IPS DF 6.9 (cell line): ENCODE measurements around the gene HOMER1.
"Not testable (repeated sequence)": the region's sequence is repeated elsewhere in the genome, so short reads cannot be mapped to it uniquely, and the experiment has no call there.

Experiments
- DNase-seq: peaks from one replicate; pipeline ENCODE4 v3.0.0-alpha.2; 2013; ENCODE audit warnings: low read depth, low spot score
- H3K27ac ChIP-seq: one replicate; pipeline ENCODE4 v1.5.1; 2013; ENCODE audit warnings: low read length, control low read depth
- H3K27me3 ChIP-seq: 2 replicates; pipeline ENCODE4 v1.6.1; 2013; ENCODE audit warnings: mild to moderate bottlenecking, low read length; ENCODE audit not compliant: control insufficient read depth, insufficient read depth
- H3K36me3 ChIP-seq: 2 replicates; pipeline ENCODE4 v1.6.1; 2013; ENCODE audit warnings: low read length; ENCODE audit not compliant: control insufficient read depth, insufficient read depth
- H3K4me1 ChIP-seq: 2 replicates; pipeline ENCODE4 v1.6.1; 2013; ENCODE audit warnings: low read length; ENCODE audit not compliant: control insufficient read depth, insufficient read depth
- H3K4me3 ChIP-seq: 2 replicates; pipeline ENCODE4 v1.5.1; 2013; ENCODE audit warnings: mild to moderate bottlenecking, low read length
- H3K9me3 ChIP-seq: 2 replicates; pipeline ENCODE4 v1.6.1; 2013; ENCODE audit warnings: low read length, inconsistent platforms; ENCODE audit not compliant: control insufficient read depth, insufficient read depth
- WGBS: extraction: QIAGEN DNeasy Blood & Tissue Kit; methylation state at CpG from one replicate; pipeline ENCODE4 v1.1.7; 2013; ENCODE audit warnings: mixed read lengths, missing lambda C conversion rate; ENCODE audit not compliant: insufficient read length, insufficient coverage; 5-methylcytosine and 5-hydroxymethylcytosine counted together

HOMER1 gene

DNA sequence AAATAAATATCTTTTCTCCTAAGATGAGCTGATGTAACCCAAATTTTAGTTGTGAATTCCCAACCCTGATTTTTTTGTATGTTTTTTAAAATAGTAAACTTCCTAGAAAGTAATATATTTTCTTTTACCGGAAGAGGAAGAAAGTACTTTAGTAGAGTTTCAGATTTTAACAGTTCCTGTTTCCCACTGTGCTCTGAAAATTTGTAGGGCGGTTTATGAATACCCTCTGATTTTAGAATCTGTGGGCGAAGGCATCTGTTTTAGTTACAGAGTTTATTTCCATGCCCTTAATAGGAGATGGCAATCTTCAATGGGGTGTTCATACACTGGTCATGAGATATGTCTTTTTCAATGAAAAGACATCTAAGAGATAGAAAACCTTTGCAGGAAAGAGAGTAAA, 3.7 kb upstream of the HOMER1 start:
- DNase-seq, result no peak
- Histone ChIP-seq H3K4me1 (no peaks in the 10 kb centered on the region), H3K9me3 (no peaks in the 10 kb centered on the region), H3K4me3 (no peak overlapping the region), H3K36me3 (no peaks in the 10 kb centered on the region), H3K27me3 (no peaks in the 10 kb centered on the region), H3K27ac (no peak overlapping the region)
- no CpG with 5 or more reads among the region's 3 CpGs for WGBS

DNA sequence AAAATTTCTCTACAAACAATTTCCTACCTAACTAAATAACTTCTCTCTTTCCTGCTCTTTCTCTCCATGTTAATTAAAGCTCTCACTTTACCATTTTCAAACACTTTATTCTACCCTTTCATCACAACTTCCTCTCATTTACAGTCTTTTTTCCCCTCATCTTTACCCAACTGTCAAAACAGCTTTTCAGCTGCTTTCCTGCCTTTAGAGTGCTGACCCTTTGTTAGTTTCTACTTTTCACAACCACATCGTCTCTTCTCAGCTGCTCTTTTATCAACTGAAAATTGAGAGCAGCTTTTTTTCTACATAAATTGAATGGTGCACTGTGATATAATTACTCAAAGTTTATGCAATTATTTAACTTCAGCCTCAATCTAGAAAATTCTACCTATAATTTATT, 3.1 kb upstream of the HOMER1 start:
- WGBS, result no CpG with 5 or more reads among the region's 1 CpG
- no peak overlapping the region for H3K27ac ChIP-seq
- no peaks in the 10 kb centered on the region for H3K36me3 ChIP-seq
- H3K27me3 ChIP-seq, result no peaks in the 10 kb centered on the region
- no peaks in the 10 kb centered on the region for H3K4me1 ChIP-seq
- H3K4me3 ChIP-seq, result no peak overlapping the region
- H3K9me3 ChIP-seq, result no peaks in the 10 kb centered on the region
- no peak for DNase-seq

- not testable (repeated sequence) for H3K4me1 ChIP-seq, H3K9me3 ChIP-seq, H3K27ac ChIP-seq, H3K4me3 ChIP-seq, H3K36me3 ChIP-seq, DNase-seq, H3K27me3 ChIP-seq
- WGBS, result no CpG with 5 or more reads among the region's 14 CpGs
Measured at GRCh38 chr5:79516331-79516730, 2.4 kb upstream of the HOMER1 start.

DNA sequence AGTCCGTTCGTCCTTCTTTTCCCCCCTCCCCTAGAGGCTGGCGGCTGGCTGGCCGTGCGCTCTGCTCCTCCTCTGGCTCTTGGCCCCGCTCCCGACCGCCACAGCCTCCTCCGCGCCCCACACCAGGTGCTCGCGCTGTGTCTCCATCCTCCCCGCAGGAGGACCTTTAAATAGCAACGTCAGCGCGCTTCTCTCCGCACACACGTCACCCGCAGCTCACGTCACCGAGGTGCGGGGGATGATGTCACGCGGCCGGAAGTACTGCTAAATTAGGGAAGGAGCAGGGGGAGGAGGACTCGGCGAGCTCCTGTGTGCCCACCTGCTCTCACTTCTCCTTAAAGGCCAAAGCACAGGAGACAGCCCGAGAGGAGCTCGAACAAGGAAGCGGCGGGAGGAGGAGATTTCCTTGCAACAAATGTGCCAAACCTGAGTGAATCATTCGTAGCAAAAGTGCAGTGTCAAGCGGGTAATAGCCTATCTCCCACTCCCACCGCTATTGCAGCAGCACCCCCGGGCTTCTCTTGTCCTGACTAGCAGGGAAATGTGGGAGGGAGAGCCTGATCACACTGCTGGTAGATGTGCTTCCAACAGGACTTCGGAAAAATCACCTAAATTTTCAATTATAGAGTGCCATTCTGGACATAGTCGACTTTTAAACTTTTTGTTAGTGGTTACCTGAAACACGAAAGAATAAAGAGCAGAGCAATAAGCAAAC, 614 bp upstream of the HOMER1 start:
- Histone ChIP-seq H3K4me3 (peak overlapping the region; percentile 90), H3K4me1 (peaks cover 3% of the 10 kb centered on the region; the same call in 1 of the 2 replicates), H3K36me3 (no peaks in the 10 kb centered on the region), H3K9me3 (no peaks in the 10 kb centered on the region), H3K27me3 (no peaks in the 10 kb centered on the region), H3K27ac (no peak overlapping the region)
- no CpG with 5 or more reads among the region's 38 CpGs for WGBS
- DNase-seq, result peak; percentile 91

DNA sequence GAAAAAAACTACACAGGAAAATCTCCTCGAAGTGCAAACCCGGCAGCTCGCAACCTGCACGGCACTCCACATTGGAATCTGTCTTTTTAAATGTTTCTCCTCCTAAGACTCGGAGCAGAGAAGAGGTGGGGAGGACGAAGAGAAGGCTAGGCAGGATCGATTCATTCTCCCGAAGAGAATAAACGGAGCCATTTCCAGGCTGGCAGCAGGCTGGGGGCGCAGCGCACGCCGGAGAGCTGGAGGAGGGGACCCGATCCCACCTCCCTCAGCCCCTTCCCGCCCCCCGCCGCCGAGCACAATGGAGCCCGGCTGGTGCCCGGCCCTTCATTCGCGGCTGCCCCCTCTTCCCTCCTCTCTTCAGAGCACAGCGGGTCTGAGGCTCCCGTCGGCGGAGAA, 628 bp downstream of the HOMER1 start:
- Histone ChIP-seq H3K27ac (no peak overlapping the region), H3K27me3 (no peaks in the 10 kb centered on the region), H3K9me3 (no peaks in the 10 kb centered on the region), H3K4me1 (peaks cover 3% of the 10 kb centered on the region; the same call in 1 of the 2 replicates), H3K4me3 (peak overlapping the region; percentile 90), H3K36me3 (no peaks in the 10 kb centered on the region)
- no peak for DNase-seq
- no CpG with 5 or more reads among the region's 26 CpGs for WGBS

- no peaks in the 10 kb centered on the region for H3K9me3 ChIP-seq
- H3K36me3 ChIP-seq, result no peaks in the 10 kb centered on the region
- no peaks in the 10 kb centered on the region for H3K27me3 ChIP-seq
- DNase-seq, result no peak
- peak overlapping the region; percentile 90 for H3K4me3 ChIP-seq
- H3K4me1 ChIP-seq, result peaks cover 3% of the 10 kb centered on the region; the same call in 1 of the 2 replicates
- no peak overlapping the region for H3K27ac ChIP-seq
- no CpG with 5 or more reads among the region's 29 CpGs for whole genome bisulfite sequencing
Measured at GRCh38 chr5:79512471-79513307, 1.2 kb downstream of the HOMER1 start.

GRCh38 chr5:79512049-79512448, 1.9 kb downstream of the HOMER1 start:
- H3K4me3 ChIP-seq, result peak overlapping the region; percentile 90; the same call in 1 of the 2 replicates
- no peaks in the 10 kb centered on the region for H3K9me3 ChIP-seq
- H3K27me3 ChIP-seq, result no peaks in the 10 kb centered on the region
- no peak for DNase-seq
- WGBS, result no CpG with 5 or more reads among the region's 11 CpGs
- peaks cover 3% of the 10 kb centered on the region; the same call in 1 of the 2 replicates for H3K4me1 ChIP-seq
- no peaks in the 10 kb centered on the region for H3K36me3 ChIP-seq
- H3K27ac ChIP-seq, result no peak overlapping the region

- H3K9me3 ChIP-seq, result no peaks in the 10 kb centered on the region
- DNase-seq, result no peak
- H3K27ac ChIP-seq, result no peak overlapping the region
- H3K4me3 ChIP-seq, result no peak overlapping the region
- H3K27me3 ChIP-seq, result no peaks in the 10 kb centered on the region
- peaks cover 3% of the 10 kb centered on the region; the same call in 1 of the 2 replicates for H3K4me1 ChIP-seq
- WGBS, result no CpG with 5 or more reads among the region's 6 CpGs
- H3K36me3 ChIP-seq, result no peaks in the 10 kb centered on the region
Measured at GRCh38 chr5:79510638-79511037, 3.3 kb downstream of the HOMER1 start.

DNA sequence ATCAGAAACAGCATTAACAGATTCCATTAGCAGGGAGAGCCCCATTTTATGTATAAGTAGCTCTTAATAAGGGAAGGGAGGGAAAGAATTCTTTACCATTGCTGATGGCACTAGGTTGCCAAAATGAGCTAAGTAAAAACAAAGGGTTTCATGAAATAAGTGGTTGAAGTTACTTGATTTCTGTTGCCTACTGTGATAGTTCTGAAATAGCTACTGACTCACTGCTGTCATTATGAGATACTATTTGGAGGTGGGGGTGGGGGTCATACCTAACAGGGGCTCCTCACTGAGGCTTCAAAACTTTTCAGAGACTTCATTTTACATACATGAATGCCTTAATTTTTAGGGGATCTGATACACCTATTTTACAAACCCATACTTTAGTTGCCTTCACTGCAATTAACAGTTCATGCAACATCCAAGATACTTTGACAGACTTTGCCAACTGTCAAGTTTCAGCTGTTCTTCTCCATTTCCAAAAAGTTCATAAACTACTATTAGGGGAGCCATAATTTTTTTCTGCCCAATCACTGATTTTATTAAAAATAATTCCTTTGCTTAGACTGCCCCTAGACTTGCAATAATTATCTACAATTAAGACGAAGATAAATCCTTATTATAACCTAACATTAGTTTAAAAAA, 4.6 kb downstream of the HOMER1 start:
- H3K27me3 ChIP-seq, result no peaks in the 10 kb centered on the region
- WGBS, result no CpG with 5 or more reads among the region's 1 CpG
- no peak overlapping the region for H3K27ac ChIP-seq
- no peak for DNase-seq
- H3K9me3 ChIP-seq, result no peaks in the 10 kb centered on the region
- H3K4me1 ChIP-seq, result peaks cover 3% of the 10 kb centered on the region; the same call in 1 of the 2 replicates
- H3K36me3 ChIP-seq, result no peaks in the 10 kb centered on the region
- no peak overlapping the region for H3K4me3 ChIP-seq

GRCh38 chr5:79508794-79509193, 5.1 kb downstream of the HOMER1 start:
- Histone ChIP-seq H3K4me3 (no peak overlapping the region), H3K27ac (no peak overlapping the region), H3K4me1 (peaks cover 3% of the 10 kb centered on the region; the same call in 1 of the 2 replicates), H3K27me3 (no peaks in the 10 kb centered on the region), H3K36me3 (no peaks in the 10 kb centered on the region), H3K9me3 (no peaks in the 10 kb centered on the region)
- no CpG with 5 or more reads among the region's 2 CpGs for WGBS
- DNase-seq, result no peak
